Endothelial cell of umbilical vein (primary cell): ENCODE measurements around the gene APP. TPM values are rescaled to one million over a fixed set of nuclear protein-coding genes. Genes with fewer than 3 reads are reported as not detected.

Experiments used
- BruUV-seq: library from RNA; stranded (reverse); fragments of 400-500 nt; replicated peaks from 2 replicates; lab custom pipeline; 2021; lab: Mats Ljungman, UMichigan
- CTCF ChIA-PET: fragments of 300-600, 350-600 bp; sonication (Branson Sonifier 250); formaldehyde crosslinking; loops from one replicate; lab custom pipeline; 2021; ENCODE audit warnings: antibody characterized with exemption, inconsistent platforms; lab: Charles Lee
- POLR2A ChIA-PET: fragments of 300-600, 350-600 bp; sonication (Branson Sonifier 250); formaldehyde crosslinking; loops from one replicate; lab custom pipeline; 2021; ENCODE audit warnings: antibody characterized with exemption, inconsistent platforms; lab: Charles Lee
- DNase-seq: peaks from one replicate; pipeline ENCODE4 v3.0.0-alpha.2; 2011; ENCODE audit warnings: low read depth, low spot score
- FAIRE-seq: peaks from 2 replicates; lab custom pipeline; 2011; peaks lifted over from hg19 to GRCh38; lab: Jason Lieb, UNC
- H2AFZ ChIP-seq: 2 replicates; pipeline ENCODE4 v1.6.0; 2012; ENCODE audit warnings: low read depth, low read length, control low read depth, inconsistent platforms
- H3K27ac ChIP-seq: 2 replicates; pipeline ENCODE4 v1.5.1; 2011; ENCODE audit warnings: low read depth, mild to moderate bottlenecking, control low read depth, low read length, moderate library complexity; ENCODE audit not compliant: insufficient read depth
- H3K27me3 ChIP-seq, 2 experiments: 2 replicates each; pipeline versions ENCODE4 v1.6.0 to v1.6.1; 2011; ENCODE audit warnings: low read length in 2 of 2, mixed read lengths in 1 of 2; ENCODE audit not compliant: control insufficient read depth in 2 of 2, insufficient read depth in 2 of 2
- H3K36me3 ChIP-seq, 2 experiments: 2 replicates in 1 of 2; 3 replicates in 1 of 2; pipeline ENCODE4 v1.5.1; 2011; ENCODE audit warnings: low read length in 2 of 2, mild to moderate bottlenecking in 1 of 2, moderate library complexity in 1 of 2; ENCODE audit not compliant: control insufficient read depth in 2 of 2, insufficient read depth in 2 of 2; ENCODE audit errors: extremely low read depth in 1 of 2
- H3K4me1 ChIP-seq: 3 replicates; pipeline ENCODE4 v1.5.1; 2011; ENCODE audit warnings: mild to moderate bottlenecking, low read length; ENCODE audit not compliant: control insufficient read depth, insufficient read depth; ENCODE audit errors: extremely low read depth
- H3K4me2 ChIP-seq: 2 replicates; pipeline ENCODE4 v1.6.1; 2011; ENCODE audit warnings: low read length, control low read depth, mixed read lengths; ENCODE audit not compliant: insufficient read depth
- H3K4me3 ChIP-seq, 3 experiments: fragments of 200-600 bp in 1 of 3; sonication (generic), shearing (Covaris generic) in 1 of 3; replicated peaks in 1 of 3; 2 replicates each; pipeline ENCODE4 v1.5.1; 2011 to 2016; ENCODE audit warnings: control low read depth in 3 of 3, low read length in 3 of 3, mild to moderate bottlenecking in 2 of 3, inconsistent platforms in 1 of 3, low read depth in 1 of 3, moderate library complexity in 1 of 3; ENCODE audit not compliant: insufficient read depth in 1 of 3
- H3K79me2 ChIP-seq: 2 replicates; pipeline ENCODE4 v1.6.0; 2012; ENCODE audit warnings: low read length, inconsistent platforms; ENCODE audit not compliant: control insufficient read depth, insufficient read depth
- H3K9ac ChIP-seq: replicated peaks from 2 replicates; pipeline ENCODE3; 2011; ENCODE audit warnings: low read length, control low read depth; ENCODE audit not compliant: insufficient read depth; ENCODE audit errors: extremely low read depth
- H3K9me1 ChIP-seq: replicated peaks from 3 replicates; pipeline ENCODE4 v1.6.0; 2011; ENCODE audit warnings: mild to moderate bottlenecking, low read length; ENCODE audit not compliant: control insufficient read depth, insufficient read depth; ENCODE audit errors: extremely low read depth
- H3K9me3 ChIP-seq: replicated peaks from 2 replicates; pipeline ENCODE4 v1.5.1; 2012; ENCODE audit warnings: low read length, inconsistent platforms; ENCODE audit not compliant: control insufficient read depth, insufficient read depth
- H4K20me1 ChIP-seq: replicated peaks from 2 replicates; pipeline ENCODE3; 2011; ENCODE audit warnings: mild to moderate bottlenecking, low read length; ENCODE audit not compliant: control insufficient read depth, insufficient read depth; ENCODE audit errors: extremely low read depth
- CTCF ChIP-seq, 2 donors: IDR thresholded peaks; 1 replicate in 1 of 2; 2 replicates in 1 of 2; pipeline ENCODE4 v1.5.1; 2011; ENCODE audit warnings: low read length in 2 of 2, mild to moderate bottlenecking in 2 of 2, moderate library complexity in 2 of 2, control low read depth in 1 of 2, inconsistent platforms in 1 of 2, low read depth in 1 of 2; ENCODE audit not compliant: insufficient read depth in 1 of 2; ENCODE audit errors: extremely low read depth in 1 of 2
- EZH2 ChIP-seq: IDR thresholded peaks from 2 replicates; pipeline ENCODE4 v1.6.1; 2012; ENCODE audit warnings: borderline replicate concordance, low read depth, mild to moderate bottlenecking, moderate library complexity, low read length, inconsistent platforms; ENCODE audit not compliant: severe bottlenecking
- FOS ChIP-seq: IDR thresholded peaks from 2 replicates; pipeline ENCODE4 v1.6.1; 2011; ENCODE audit warnings: mild to moderate bottlenecking, low read length, moderate library complexity, borderline replicate concordance; ENCODE audit not compliant: insufficient read depth
- GATA2 ChIP-seq: IDR thresholded peaks from 2 replicates; pipeline ENCODE4 v1.7.0; 2011; ENCODE audit warnings: low read depth, mild to moderate bottlenecking, moderate library complexity, mixed read lengths, low read length; ENCODE audit not compliant: insufficient read length, insufficient read depth
- JUN ChIP-seq: IDR thresholded peaks from 2 replicates; pipeline ENCODE4 v1.6.1; 2011; ENCODE audit warnings: borderline replicate concordance, low read depth; ENCODE audit not compliant: insufficient read length, insufficient read depth
- MAX ChIP-seq: IDR thresholded peaks from 2 replicates; pipeline ENCODE4 v1.6.1; 2011; ENCODE audit not compliant: insufficient read depth, insufficient read length
- MYC ChIP-seq: IDR thresholded peaks from one replicate; pipeline ENCODE4 v1.6.1; 2011; ENCODE audit warnings: mild to moderate bottlenecking, low read depth, low read length
- POLR2A ChIP-seq: IDR thresholded peaks from 2 replicates; pipeline ENCODE4 v1.6.1; 2012; ENCODE audit warnings: low read depth, mild to moderate bottlenecking, control low read depth, low read length
- POLR2AphosphoS5 ChIP-seq: IDR thresholded peaks from 2 replicates; pipeline ENCODE4 v1.6.1; 2012; ENCODE audit warnings: low read depth, mild to moderate bottlenecking, control low read depth, low read length, moderate library complexity; ENCODE audit not compliant: insufficient read depth
- dilution Hi-C: fragments of 300-500 bp; cut with MboI; formaldehyde crosslinking; loops from one replicate; pipeline ENCODE4 v1.15.0; 2019; ENCODE audit warnings: low sequenced_read_pairs; ENCODE audit not compliant: extremely low pct_ligation_motif_present
- intact Hi-C: fragments of 100-400 bp; cut with micrococcal nuclease; formaldehyde crosslinking; loops from one replicate; pipeline ENCODE4 v1.10.0; 2022
- polyA plus RNA-seq, 4 experiments: library from polyadenylated mRNA; depleted of rRNA in 3 of 4; stranded (reverse) in 3 of 4; unstranded in 1 of 4; fragments of >200 nt; gene quantifications; 2 replicates each; pipeline versions ENCODE4 v1.2.1 to v1.2.3, GENCODE V29; 2011 to 2012; ENCODE audit warnings: missing spikeins in 1 of 4
- total RNA-seq: library from RNA; stranded (reverse); gene quantifications from 2 replicates; pipeline ENCODE4 v1.2.3, GENCODE V29; 2021

APP gene
- total and polyA plus RNA-seq, 2 donors (not counting 3 experiments of a cell fraction or from before 2014, with no cell fraction given), result 914 to 928 TPM

- Histone ChIP-seq H3K27me3 (no peaks in the 10 kb centered on the region), H3K4me3 (no peak overlapping the region), H3K79me2 (peaks cover 86% of the 10 kb centered on the region), H4K20me1 (peaks cover 16% of the 10 kb centered on the region), H3K36me3 (peaks cover 4% of the 10 kb centered on the region in 2 experiments), H3K9me3 (no peaks in the 10 kb centered on the region), H3K4me2 (no peak overlapping the region), H3K4me1 (no peaks in the 10 kb centered on the region), H3K9me1 (no peaks in the 10 kb centered on the region), H3K27ac (no peak overlapping the region), H2AFZ (no peak overlapping the region), H3K9ac (no peak overlapping the region)
- intact Hi-C loops, result no loop called here
- dilution Hi-C loops, result no loop called here
- DNase-seq, result no peak
- TF ChIP-seq CTCF (IDR thresholded peaks at IDR 0.05; ENCODE audit: extremely low read depth in 1 of 2, insufficient read depth in 1 of 2, low read depth in 1 of 2, low read length in 2 of 2) (no peak), EZH2 (no peak), GATA2 (no peak), FOS (no peak), MYC (no peak), POLR2AphosphoS5 (no peak), MAX (no peak), POLR2A (no peak), JUN (no peak)
- FAIRE-seq, result no peak
- POLR2A ChIA-PET, result interaction anchor here (0.7 kb wide), 1 partner anchor 64 kb away, joined by 3 read pairs; no protein-coding TSS in a partner anchor
- no TSS peak for BruUV-seq
- CTCF ChIA-PET, result interaction anchor here (1.1 kb wide), 1 partner anchor 19 kb away, joined by 3 read pairs; no protein-coding TSS in a partner anchor
Observed at GRCh38 chr21:26098772-26099397, 71.7 kb downstream of the APP start.
